Stimulated activated CD4-positive, alpha-beta T cell treated with anti-CD3 and anti-CD28 coated beads, Interleukin-15, amount 100 ng/mL, for 24 hours (primary cell): ENCODE measurements around the gene DIO2.

ENCODE experiments used
- DNase-seq: peaks from one replicate; pipeline ENCODE4 v3.0.0-alpha.2; 2020

Gene DIO2

DNA sequence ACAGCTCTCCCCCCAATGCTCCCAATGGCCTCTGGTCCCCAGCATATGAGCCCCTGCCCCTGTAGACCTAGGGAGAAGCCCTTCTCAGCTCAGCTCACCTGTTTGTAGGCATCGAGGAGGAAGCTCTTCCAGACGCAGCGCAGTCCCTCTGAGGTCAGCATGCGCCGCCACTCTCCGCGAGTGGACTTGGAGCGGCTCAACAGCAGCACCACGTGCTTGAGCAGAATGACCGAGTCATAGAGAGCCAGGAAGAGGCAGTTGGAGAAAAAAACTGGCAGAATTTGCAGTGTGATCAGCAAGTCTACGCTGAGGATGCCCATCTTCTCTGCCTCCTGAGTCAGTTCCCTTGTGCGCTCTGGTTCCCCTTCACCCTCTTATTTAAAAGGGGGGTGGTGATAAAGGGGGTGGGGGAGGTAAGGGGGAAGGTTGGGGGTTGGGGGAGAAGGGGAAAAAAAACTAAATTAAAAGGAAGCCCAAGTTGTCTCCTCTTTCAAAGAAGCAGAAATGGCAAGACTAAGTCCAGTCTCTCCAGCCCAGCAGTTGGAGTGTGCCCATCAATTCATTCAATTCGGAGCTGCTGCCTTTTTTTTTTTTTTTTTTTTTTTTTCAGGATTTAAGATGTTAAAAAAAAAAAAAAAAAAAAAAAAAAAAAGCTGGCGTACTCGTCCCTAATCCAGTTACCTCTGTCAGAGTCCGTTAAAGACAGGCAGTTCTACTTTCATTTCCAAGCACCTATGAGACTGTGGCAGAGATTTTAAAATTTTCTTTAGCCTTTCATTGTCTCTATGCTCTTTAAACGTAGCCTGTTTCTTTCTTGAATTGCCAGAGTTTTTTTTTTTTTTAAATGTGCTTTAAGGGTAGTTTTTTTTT, at the start of gene DIO2:
TSS of gene DIO2 (minus strand) at position 352 of the 870 bp plus-strand sequence. CDS start at position 320, 32 bp downstream.
- no peak for DNase-seq

- no peak for DNase-seq
Measured at GRCh38 chr14:80260645-80261044, 49.3 kb upstream of the DIO2 start.

- no peak for DNase-seq
Measured at GRCh38 chr14:80239631-80240030, 28.3 kb upstream of the DIO2 start.

GRCh38 chr14:80237143-80237542, 25.8 kb upstream of the DIO2 start:
- DNase-seq: no peak

DNA sequence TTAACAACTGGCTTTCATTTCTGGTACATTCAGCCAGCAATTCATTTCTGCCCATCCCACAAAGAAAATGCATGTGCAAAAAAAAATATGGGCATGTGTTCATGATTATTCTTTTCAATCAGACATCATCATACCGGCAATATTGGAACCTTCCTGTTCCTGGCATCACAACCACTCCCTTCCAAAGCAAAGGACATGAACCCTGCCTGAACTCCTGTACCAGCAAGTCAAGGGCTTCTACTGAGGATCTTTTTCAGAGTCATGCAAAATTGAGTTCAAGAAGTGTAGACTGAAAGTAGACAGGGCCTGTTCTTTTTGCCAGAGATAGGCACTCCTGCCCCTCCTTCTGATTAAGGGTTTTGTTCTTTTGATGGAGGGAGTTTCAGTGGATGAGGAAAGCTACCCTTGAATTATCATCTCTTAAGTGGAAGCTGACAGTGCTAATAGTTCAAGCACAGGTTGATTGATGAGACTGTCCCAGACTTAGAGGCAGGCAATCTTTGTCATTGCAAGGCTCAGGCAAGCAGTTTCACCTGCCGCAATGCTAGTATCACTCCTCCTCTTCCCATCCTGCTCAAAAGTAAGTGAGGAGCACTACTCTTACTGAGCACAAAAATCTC, 22.3 kb upstream of the DIO2 start:
- no peak for DNase-seq

DNA sequence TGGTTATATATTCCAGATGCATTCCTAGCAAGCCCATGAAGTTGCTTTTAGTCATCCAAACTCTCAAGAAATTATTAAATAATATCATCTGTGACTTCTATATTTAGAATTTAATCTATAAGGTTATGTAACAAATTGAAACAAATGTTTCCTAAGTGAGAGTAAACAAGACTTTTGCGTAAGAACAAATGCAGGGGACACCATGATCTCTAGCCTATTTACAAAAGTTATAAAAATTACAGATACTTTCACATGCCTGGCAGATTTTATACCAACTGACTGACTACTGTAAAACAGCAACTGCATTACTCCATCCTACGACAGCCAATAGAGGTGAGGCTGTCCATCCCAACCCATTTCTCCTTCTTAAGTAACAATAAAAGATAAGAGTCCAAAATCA, 20.4 kb upstream of the DIO2 start:
- DNase-seq: no peak

DNA sequence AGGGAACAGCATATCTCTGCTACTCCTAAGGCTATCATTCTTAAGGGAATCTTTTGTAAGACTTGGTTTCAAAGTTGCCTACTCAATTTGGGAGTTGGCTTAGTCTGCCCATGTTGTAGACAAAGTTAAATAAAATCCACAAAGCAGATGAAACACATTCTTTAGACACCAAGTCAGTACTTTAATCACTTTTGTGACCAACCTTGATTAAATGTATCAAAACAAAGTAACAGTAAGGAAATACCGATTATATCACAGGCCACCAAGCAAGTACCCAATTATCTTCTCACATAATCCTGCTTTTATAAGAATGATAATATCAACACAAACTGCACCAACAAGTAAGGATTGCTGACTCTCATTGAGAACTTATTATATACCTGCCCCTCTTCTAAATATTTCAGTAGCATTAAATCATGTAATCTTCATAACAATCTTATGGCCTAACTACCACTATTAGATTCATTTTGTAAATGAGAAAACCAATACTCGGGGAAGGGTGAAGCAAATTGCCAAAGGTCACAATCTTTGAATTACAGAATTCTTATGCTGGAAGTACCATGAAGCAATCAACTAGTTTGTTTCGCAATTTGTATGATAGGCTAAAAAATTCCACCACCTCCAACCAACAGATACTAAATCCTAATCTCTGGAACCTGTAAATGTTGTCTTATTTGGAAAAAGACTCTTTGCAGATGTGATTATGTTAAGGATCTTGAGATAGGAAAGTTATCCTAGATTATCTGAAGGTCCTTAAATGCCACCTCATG, 12.6 kb upstream of the DIO2 start:
- DNase-seq: no peak

GRCh38 chr14:80216818-80217217, 5.5 kb upstream of the DIO2 start:
- DNase-seq: no peak

GRCh38 chr14:80215756-80216581, 4.7 kb upstream of the DIO2 start:
- no peak for DNase-seq

- DNase-seq: no peak
Measured at GRCh38 chr14:80215081-80215480, 3.8 kb upstream of the DIO2 start.

GRCh38 chr14:80213602-80214001, 2.3 kb upstream of the DIO2 start:
- DNase-seq: peak; percentile 6

DNA sequence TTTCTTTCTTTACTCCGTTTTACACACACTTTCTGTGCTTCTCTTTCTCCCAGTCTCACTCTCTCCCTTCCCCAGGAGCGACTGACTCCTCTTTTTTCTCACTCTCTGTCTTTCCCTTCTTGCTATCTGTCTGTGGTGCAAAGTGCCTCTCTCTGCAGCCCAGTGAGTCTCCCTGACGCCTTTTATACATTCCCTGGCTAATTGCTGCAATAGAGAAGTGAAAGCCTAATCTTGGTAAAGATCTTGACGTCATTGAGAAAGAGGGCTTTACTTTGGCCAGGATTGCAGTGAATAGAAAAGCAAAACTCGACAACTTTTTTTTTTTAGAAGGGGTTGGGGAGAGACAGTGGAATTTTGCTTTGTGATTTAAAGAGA, 706 bp upstream of the DIO2 start:
- DNase-seq: no peak

DNA sequence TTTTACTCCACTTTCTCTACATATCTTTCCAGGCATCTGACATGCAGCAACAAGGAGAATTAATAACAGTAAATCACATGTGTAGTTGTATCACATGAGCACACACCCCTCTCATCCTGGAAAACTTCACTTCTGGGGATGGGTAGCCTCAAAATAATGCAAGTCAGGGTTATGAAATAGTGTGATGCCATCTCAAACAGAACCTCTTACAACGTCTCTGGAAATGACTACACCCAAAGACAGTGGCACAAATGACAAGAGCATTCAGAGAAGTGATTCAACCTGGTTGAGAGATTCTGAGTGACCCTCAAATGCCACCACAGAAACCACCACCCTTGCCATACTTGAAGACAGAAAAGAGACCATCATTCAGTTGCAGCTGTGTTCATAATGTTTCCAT, 2.8 kb downstream of the DIO2 start:
- no peak for DNase-seq

DNA sequence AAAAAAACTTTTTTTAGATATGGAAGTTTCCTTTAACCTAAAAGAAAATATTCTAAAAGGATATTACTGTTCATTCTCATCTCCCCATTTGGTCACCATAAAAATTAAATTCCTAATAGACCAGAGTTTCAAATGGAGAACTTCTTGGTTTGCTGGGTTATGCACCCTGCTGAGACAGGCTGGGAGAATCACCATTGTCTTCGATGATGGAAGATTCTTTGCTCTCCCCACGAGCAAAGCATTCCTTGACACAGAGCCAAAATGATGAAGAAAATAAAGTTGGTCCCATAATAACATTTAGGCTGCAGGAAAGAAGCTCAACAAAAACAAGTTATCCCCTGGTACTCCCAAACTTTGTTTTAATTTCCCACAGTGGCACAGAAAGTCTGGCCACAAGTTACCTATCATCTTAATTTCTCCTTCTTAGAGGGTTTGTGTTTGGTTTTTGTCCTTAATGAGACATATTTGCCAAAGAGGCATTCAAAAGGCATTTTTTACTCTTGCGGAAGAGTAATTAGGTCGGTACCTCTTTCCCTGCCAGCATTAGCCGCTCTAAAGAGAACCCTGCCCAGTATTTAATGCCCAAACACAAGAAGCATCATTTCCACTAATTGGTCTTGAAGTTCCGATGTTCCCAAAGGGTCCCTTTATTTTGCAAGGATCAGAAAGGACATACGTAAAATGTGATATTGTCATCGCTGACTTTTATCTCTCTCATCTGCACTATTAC, 4.8 kb downstream of the DIO2 start:
- no peak for DNase-seq

DNA sequence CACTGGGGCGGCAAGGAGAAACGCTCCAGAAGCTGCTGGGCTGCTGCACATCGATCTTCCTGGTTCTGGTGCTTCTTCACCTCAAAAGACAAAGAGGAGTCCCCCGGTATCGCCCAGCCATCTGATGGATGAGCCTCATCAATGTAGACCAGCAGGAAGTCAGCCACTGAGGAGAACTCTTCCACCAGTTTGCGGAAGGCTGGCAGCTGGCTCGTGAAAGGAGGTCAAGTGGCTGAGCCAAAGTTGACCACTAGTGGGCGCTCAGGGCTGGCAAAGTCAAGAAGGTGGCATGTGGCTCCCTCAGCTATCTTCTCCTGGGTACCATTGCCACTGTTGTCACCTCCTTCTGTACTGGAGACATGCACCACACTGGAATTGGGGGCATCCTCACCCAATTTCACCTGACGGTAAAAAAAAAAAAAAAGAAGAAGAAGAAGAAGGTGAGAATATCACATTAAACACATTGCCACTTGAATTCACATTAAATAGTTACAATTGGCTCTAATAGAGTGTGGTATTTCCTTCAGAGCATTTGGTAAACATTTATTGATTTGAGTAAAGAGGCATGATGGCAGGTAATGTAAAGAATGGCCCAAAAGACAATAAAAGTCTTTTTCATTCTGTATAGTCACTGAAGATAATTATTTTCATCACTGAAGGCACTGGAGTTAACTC, 8.3 kb downstream of the DIO2 start:
- DNase-seq: peak; percentile 41

DNA sequence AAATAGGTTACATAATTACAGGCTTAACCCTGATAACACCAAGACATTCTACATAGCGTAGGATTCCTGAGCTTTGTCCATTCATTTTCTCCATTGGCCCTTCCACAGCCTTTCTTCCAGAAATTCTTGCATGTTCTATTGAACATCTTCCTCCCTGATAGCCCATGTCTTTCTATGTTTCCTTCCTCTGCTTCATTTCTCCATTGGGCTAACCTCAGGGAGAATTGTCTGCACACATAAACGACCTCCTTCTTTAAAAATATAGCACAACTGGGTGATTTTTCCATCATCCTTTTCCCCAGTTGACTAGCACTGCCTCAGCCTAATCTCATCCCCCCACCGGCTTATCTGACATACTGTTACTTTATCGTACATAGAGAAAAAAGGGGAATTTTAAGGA, 11.2 kb downstream of the DIO2 start:
- DNase-seq: no peak

DNA sequence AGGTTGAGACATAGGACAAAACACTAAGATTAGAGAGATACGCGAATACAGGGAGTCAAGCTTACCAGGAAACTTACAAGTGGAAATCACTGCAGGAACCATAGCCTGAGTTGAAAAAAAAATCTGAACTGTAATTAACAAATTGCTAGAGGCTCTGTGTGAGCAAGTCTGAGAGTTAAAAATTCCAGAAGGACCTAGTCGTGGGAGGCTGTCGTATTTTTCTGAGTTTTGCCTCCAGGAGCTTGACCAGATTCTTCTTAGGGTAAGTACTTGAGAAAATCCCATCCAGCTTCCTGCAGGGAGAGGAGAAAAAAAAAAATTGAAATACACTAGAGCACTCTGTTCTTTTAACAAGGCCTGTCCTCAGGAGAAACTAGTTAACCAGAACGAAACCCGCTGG, 22.7 kb downstream of the DIO2 start:
- DNase-seq: no peak

- no peak for DNase-seq
Measured at GRCh38 chr14:80186301-80186800, 25.0 kb downstream of the DIO2 start.

DNA sequence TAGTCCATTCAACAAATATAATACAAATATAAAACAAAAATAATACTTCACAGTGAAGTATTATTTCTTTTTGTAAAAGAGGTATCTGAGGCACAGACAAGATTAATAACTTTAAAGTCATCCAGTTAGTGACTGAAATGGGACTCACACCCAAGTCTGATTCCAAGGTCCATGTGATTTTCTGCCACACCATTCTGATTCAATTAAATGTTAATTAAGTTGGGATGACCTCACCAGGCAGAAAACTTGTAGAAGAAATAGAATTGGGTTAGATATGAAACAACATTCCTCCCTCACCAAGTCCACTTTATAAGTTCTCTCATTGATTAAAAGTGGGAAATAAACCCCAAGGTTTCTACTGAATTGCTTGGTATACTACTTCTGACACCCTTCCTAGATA, 34.4 kb downstream of the DIO2 start:
- DNase-seq: no peak

GRCh38 chr14:80172375-80173051, 38.8 kb downstream of the DIO2 start:
- DNase-seq: no peak
